Measurements from ENCODE around the gene FILIP1L. TPM values are rescaled to one million over a fixed set of nuclear protein-coding genes. Genes with fewer than 3 reads are reported as not detected.

FILIP1L gene
- polyA plus RNA-seq, 4 donors, result 17.6 to 24.4 (median 22.2) TPM

Other genes with a start within 250 kb of the FILIP1L start
- 10 to 100 TPM; 33.9 to 47.1 (median 42.3) TPM for gene TBC1D23, start 146.5 kb upstream of the FILIP1L start, polyA plus RNA-seq (ENCODE audit: insufficient read length in 4 of 4)
- gene NIT2, start 220.3 kb upstream of the FILIP1L start, polyA plus RNA-seq (ENCODE audit: insufficient read length in 4 of 4), result 100 to 1,000 TPM; 105 to 129 (median 123) TPM

Measured in right renal pelvis (tissue), 4 donors.